Parathyroid adenoma (tissue), 2 donors: ENCODE results near the gene HMGCLL1.

ENCODE experiments used
- H2AFZ ChIP-seq: fragments of 300-600 bp; sonication (generic); one replicate; pipeline ENCODE4 v1.7.0; 2017; ENCODE audit warnings: antibody characterized with exemption, mild to moderate bottlenecking
- H3K27ac ChIP-seq: fragments of 300-600 bp; sonication (generic); one replicate; pipeline ENCODE4 v1.7.0; 2017
- H3K27me3 ChIP-seq: fragments of 300-600 bp; sonication (generic); one replicate; pipeline ENCODE4 v1.7.0; 2017; ENCODE audit warnings: low read length; ENCODE audit not compliant: control insufficient read depth, insufficient read depth
- H3K36me3 ChIP-seq: fragments of 300-600 bp; sonication (generic); one replicate; pipeline ENCODE4 v1.7.0; 2017; ENCODE audit warnings: low read length; ENCODE audit not compliant: control insufficient read depth, insufficient read depth
- H3K4me1 ChIP-seq: fragments of 300-600 bp; sonication (generic); one replicate; pipeline ENCODE4 v1.7.0; 2017; ENCODE audit warnings: control low read depth
- H3K4me2 ChIP-seq: fragments of 300-600 bp; sonication (generic); one replicate; pipeline ENCODE4 v1.7.0; 2017; ENCODE audit warnings: low read length
- H3K4me3 ChIP-seq: fragments of 300-600 bp; sonication (generic); one replicate; pipeline ENCODE4 v1.7.0; 2017; ENCODE audit warnings: low read depth, low read length
- H3K79me2 ChIP-seq: fragments of 300-600 bp; sonication (generic); one replicate; pipeline ENCODE4 v1.7.0; 2017; ENCODE audit warnings: control low read depth
- H3K9ac ChIP-seq: fragments of 300-600 bp; sonication (generic); one replicate; pipeline ENCODE4 v1.7.0; 2017; ENCODE audit warnings: mild to moderate bottlenecking
- H3K9me3 ChIP-seq: fragments of 300-600 bp; sonication (generic); one replicate; pipeline ENCODE4 v1.7.0; 2017; ENCODE audit warnings: low read length; ENCODE audit not compliant: control insufficient read depth
- CTCF ChIP-seq: fragments of 300-600 bp; sonication (generic); IDR thresholded peaks from one replicate; pipeline ENCODE4 v1.7.0; 2017; ENCODE audit warnings: antibody characterized with exemption, mild to moderate bottlenecking
- donor health status: primary hyperparathyroidism.

Gene HMGCLL1

GRCh38 chr6:55423933-55424332 is 155.1 kb downstream of the HMGCLL1 start:
- Histone ChIP-seq H3K27ac (no peak overlapping the region), H3K4me1 (no peaks in the 10 kb centered on the region), H3K4me2 (no peak overlapping the region), H3K27me3 (no peaks in the 10 kb centered on the region), H3K9ac (no peak overlapping the region), H3K9me3 (no peaks in the 10 kb centered on the region), H3K36me3 (no peaks in the 10 kb centered on the region), H2AFZ (no peak overlapping the region), H3K4me3 (no peak overlapping the region), H3K79me2 (no peaks in the 10 kb centered on the region)
- no peak for TF ChIP-seq CTCF

- Histone ChIP-seq H3K9me3 (peaks cover 3% of the 10 kb centered on the region), H3K36me3 (no peaks in the 10 kb centered on the region), H3K79me2 (no peaks in the 10 kb centered on the region), H3K4me3 (no peak overlapping the region), H3K9ac (no peak overlapping the region), H3K4me1 (no peaks in the 10 kb centered on the region), H3K4me2 (no peak overlapping the region), H3K27ac (no peak overlapping the region), H3K27me3 (no peaks in the 10 kb centered on the region), H2AFZ (no peak overlapping the region)
- no peak for TF ChIP-seq CTCF
Measured at GRCh38 chr6:55410674-55411073, 168.3 kb downstream of the HMGCLL1 start.

- Histone ChIP-seq H3K36me3 (no peaks in the 10 kb centered on the region), H3K27me3 (no peaks in the 10 kb centered on the region), H3K4me1 (no peaks in the 10 kb centered on the region), H3K4me3 (no peak overlapping the region), H3K9ac (no peak overlapping the region), H2AFZ (no peak overlapping the region), H3K27ac (no peak overlapping the region), H3K4me2 (no peak overlapping the region), H3K9me3 (peaks cover 3% of the 10 kb centered on the region), H3K79me2 (no peaks in the 10 kb centered on the region)
- TF ChIP-seq CTCF: no peak
Measured at GRCh38 chr6:55405474-55406235, 173.3 kb downstream of the HMGCLL1 start.

GRCh38 chr6:55399351-55399750 is 179.6 kb downstream of the HMGCLL1 start:
- TF ChIP-seq CTCF: no peak
- H3K4me1 ChIP-seq: no peaks in the 10 kb centered on the region
- no peaks in the 10 kb centered on the region for H3K9me3 ChIP-seq
- no peaks in the 10 kb centered on the region for H3K79me2 ChIP-seq
- no peak overlapping the region for H3K27ac ChIP-seq
- no peak overlapping the region for H3K4me2 ChIP-seq
- H3K27me3 ChIP-seq: no peaks in the 10 kb centered on the region
- H3K9ac ChIP-seq: no peak overlapping the region
- no peak overlapping the region for H2AFZ ChIP-seq
- H3K4me3 ChIP-seq: no peak overlapping the region
- no peaks in the 10 kb centered on the region for H3K36me3 ChIP-seq

- Histone ChIP-seq H3K4me1 (no peaks in the 10 kb centered on the region), H3K9me3 (no peaks in the 10 kb centered on the region), H3K4me3 (no peak overlapping the region), H3K4me2 (no peak overlapping the region), H3K27ac (no peak overlapping the region), H2AFZ (no peak overlapping the region), H3K9ac (no peak overlapping the region), H3K27me3 (no peaks in the 10 kb centered on the region), H3K36me3 (no peaks in the 10 kb centered on the region), H3K79me2 (no peaks in the 10 kb centered on the region)
- TF ChIP-seq CTCF: no peak
Measured at GRCh38 chr6:55397986-55398385, 181.0 kb downstream of the HMGCLL1 start.
